OCI-LY3 (cell line): ENCODE results near the gene PTPN12.

ENCODE experiments used
- EZH2phosphoT487 ChIP-seq: fragments of 200-600 bp; shearing (Covaris generic); IDR thresholded peaks from 2 replicates; pipeline ENCODE4 v1.6.1; 2018; ENCODE audit warnings: antibody characterized with exemption, mixed run types, low read depth
- TF ChIP-seq, protein P1 (sequence below): fragments of 200-600, 300-600 bp; sonication (generic); IDR thresholded peaks from 2 replicates; pipeline ENCODE4 v1.5.1; 2014; ENCODE audit warnings: antibody characterized with exemption, low read length, low read depth

DNA sequence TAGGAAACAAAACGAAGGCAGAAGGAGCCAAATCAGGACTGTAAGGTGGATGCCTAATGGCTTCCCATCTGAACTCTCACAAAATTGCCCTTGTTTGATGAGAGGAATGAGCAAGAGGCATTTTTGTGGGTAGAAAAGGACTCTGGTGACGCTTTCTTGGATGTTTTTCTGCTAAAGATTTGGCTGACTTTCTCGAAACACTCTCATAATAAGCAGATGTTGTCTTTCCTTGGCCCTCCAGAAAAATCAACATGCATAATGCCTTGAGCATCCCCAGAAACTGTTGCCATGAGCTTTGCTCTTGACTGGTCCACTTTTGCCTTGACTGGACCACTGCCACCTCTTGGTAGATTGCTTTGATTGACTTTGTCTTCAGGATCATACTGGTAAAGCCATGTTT, 13.5 kb downstream of the PTPN12 start:
- TF ChIP-seq, protein P1, sequence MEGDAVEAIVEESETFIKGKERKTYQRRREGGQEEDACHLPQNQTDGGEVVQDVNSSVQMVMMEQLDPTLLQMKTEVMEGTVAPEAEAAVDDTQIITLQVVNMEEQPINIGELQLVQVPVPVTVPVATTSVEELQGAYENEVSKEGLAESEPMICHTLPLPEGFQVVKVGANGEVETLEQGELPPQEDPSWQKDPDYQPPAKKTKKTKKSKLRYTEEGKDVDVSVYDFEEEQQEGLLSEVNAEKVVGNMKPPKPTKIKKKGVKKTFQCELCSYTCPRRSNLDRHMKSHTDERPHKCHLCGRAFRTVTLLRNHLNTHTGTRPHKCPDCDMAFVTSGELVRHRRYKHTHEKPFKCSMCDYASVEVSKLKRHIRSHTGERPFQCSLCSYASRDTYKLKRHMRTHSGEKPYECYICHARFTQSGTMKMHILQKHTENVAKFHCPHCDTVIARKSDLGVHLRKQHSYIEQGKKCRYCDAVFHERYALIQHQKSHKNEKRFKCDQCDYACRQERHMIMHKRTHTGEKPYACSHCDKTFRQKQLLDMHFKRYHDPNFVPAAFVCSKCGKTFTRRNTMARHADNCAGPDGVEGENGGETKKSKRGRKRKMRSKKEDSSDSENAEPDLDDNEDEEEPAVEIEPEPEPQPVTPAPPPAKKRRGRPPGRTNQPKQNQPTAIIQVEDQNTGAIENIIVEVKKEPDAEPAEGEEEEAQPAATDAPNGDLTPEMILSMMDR = no peak
- no peak for TF ChIP-seq EZH2phosphoT487
